Effector memory CD4-positive, alpha-beta T cell (primary cell): ENCODE results near the gene KRTAP29-1.
A peak's percentile ranks its signal among the peaks of the same experiment; 100 is the strongest.

ENCODE experiments used
- DNase-seq, 3 donors: peaks; one replicate each; pipeline ENCODE4 v3.0.0-alpha.2; 2020
- H3K27ac ChIP-seq: 2 replicates; pipeline ENCODE4 v1.7.0; 2013; ENCODE audit warnings: mild to moderate bottlenecking, low read length, moderate library complexity; ENCODE audit not compliant: insufficient read depth, poor library complexity, severe bottlenecking
- H3K27me3 ChIP-seq: replicated peaks from 2 replicates; pipeline ENCODE4 v1.7.0; 2013; ENCODE audit warnings: mild to moderate bottlenecking, low read length; ENCODE audit not compliant: insufficient read depth, control insufficient read depth, poor library complexity, severe bottlenecking
- H3K36me3 ChIP-seq: 2 replicates; pipeline ENCODE4 v1.7.0; 2013; ENCODE audit warnings: mild to moderate bottlenecking, low read length, moderate library complexity; ENCODE audit not compliant: control insufficient read depth, insufficient read depth
- H3K4me1 ChIP-seq: 2 replicates; pipeline ENCODE4 v1.7.0; 2013; ENCODE audit warnings: low read length, mild to moderate bottlenecking; ENCODE audit not compliant: control insufficient read depth, insufficient read depth, poor library complexity, severe bottlenecking
- H3K4me3 ChIP-seq: 2 replicates; pipeline ENCODE4 v1.7.0; 2013; ENCODE audit warnings: low read length, low read depth, mild to moderate bottlenecking; ENCODE audit not compliant: insufficient read depth, poor library complexity, severe bottlenecking
- H3K9me3 ChIP-seq: 2 replicates; pipeline ENCODE4 v1.7.0; 2013; ENCODE audit warnings: mild to moderate bottlenecking, low read length, moderate library complexity; ENCODE audit not compliant: control insufficient read depth

Gene KRTAP29-1

GRCh38 chr17:41322094-41322902, 19.6 kb upstream of the KRTAP29-1 start:
- Histone ChIP-seq H3K4me3 (no peak overlapping the region), H3K27ac (no peak overlapping the region), H3K36me3 (no peaks in the 10 kb centered on the region), H3K27me3 (no peaks in the 10 kb centered on the region), H3K4me1 (peaks cover 36% of the 10 kb centered on the region), H3K9me3 (no peaks in the 10 kb centered on the region)
- no peak for DNase-seq

- H3K4me1 ChIP-seq: peaks cover 7% of the 10 kb centered on the region
- H3K27ac ChIP-seq: no peak overlapping the region
- no peaks in the 10 kb centered on the region for H3K36me3 ChIP-seq
- H3K9me3 ChIP-seq: no peaks in the 10 kb centered on the region
- no peak for DNase-seq
- H3K27me3 ChIP-seq: no peaks in the 10 kb centered on the region
- no peak overlapping the region for H3K4me3 ChIP-seq
Observed at GRCh38 chr17:41318231-41318630, 15.6 kb upstream of the KRTAP29-1 start.

GRCh38 chr17:41315814-41316445, 13.3 kb upstream of the KRTAP29-1 start:
- DNase-seq: no peak
- H3K36me3 ChIP-seq: no peaks in the 10 kb centered on the region
- peaks cover 6% of the 10 kb centered on the region for H3K4me1 ChIP-seq
- H3K27me3 ChIP-seq: no peaks in the 10 kb centered on the region
- no peak overlapping the region for H3K4me3 ChIP-seq
- H3K9me3 ChIP-seq: no peaks in the 10 kb centered on the region
- no peak overlapping the region for H3K27ac ChIP-seq

- Histone ChIP-seq H3K27me3 (no peaks in the 10 kb centered on the region), H3K9me3 (no peaks in the 10 kb centered on the region), H3K27ac (no peak within 1 kb of the TSS), H3K4me1 (peaks cover 12% of the 10 kb centered on the region), H3K36me3 (no peaks in the 10 kb centered on the region), H3K4me3 (no peak within 1 kb of the TSS)
- DNase-seq: no peak
Observed at GRCh38 chr17:41315204-41315794, 12.6 kb upstream of the KRTAP29-1 start, which contains the start of gene KRTAP17-1. Gene KRTAP17-1, minus strand, starts transcription at chr17:41315710. Its CDS starts 60 bp downstream, at chr17:41315650.

GRCh38 chr17:41311111-41311510, 8.5 kb upstream of the KRTAP29-1 start:
- Histone ChIP-seq H3K27ac (no peak overlapping the region), H3K36me3 (no peaks in the 10 kb centered on the region), H3K4me1 (peaks cover 51% of the 10 kb centered on the region), H3K4me3 (no peak overlapping the region), H3K9me3 (no peaks in the 10 kb centered on the region), H3K27me3 (no peaks in the 10 kb centered on the region)
- no peak for DNase-seq

GRCh38 chr17:41308918-41309359, 6.3 kb upstream of the KRTAP29-1 start, which contains the start of gene KRTAP16-1:
Gene KRTAP16-1, minus strand, starts transcription at chr17:41309309. Its CDS starts 56 bp downstream, at chr17:41309253.
- Histone ChIP-seq H3K36me3 (no peaks in the 10 kb centered on the region), H3K4me1 (peaks cover 53% of the 10 kb centered on the region), H3K9me3 (no peaks in the 10 kb centered on the region), H3K27ac (peak within 1 kb of the TSS; percentile 71), H3K27me3 (no peaks in the 10 kb centered on the region), H3K4me3 (no peak within 1 kb of the TSS)
- peak; percentile 38 to 51 (median 42) for DNase-seq

- Histone ChIP-seq H3K36me3 (no peaks in the 10 kb centered on the region), H3K4me1 (peaks cover 53% of the 10 kb centered on the region), H3K4me3 (no peak overlapping the region), H3K27me3 (no peaks in the 10 kb centered on the region), H3K27ac (peak overlapping the region; percentile 71), H3K9me3 (no peaks in the 10 kb centered on the region)
- peak; percentile 75 to 83 (median 79) for DNase-seq
Observed at GRCh38 chr17:41308251-41308917, 5.7 kb upstream of the KRTAP29-1 start.

- no peak overlapping the region for H3K4me3 ChIP-seq
- DNase-seq: no peak
- no peaks in the 10 kb centered on the region for H3K9me3 ChIP-seq
- H3K27me3 ChIP-seq: no peaks in the 10 kb centered on the region
- H3K4me1 ChIP-seq: peaks cover 53% of the 10 kb centered on the region
- no peaks in the 10 kb centered on the region for H3K36me3 ChIP-seq
- peak overlapping the region; percentile 71 for H3K27ac ChIP-seq
Observed at GRCh38 chr17:41307647-41308046, 5.0 kb upstream of the KRTAP29-1 start.

GRCh38 chr17:41304091-41304490, 1.4 kb upstream of the KRTAP29-1 start:
- no peak for DNase-seq

More at GRCh38 chr17:41304091-41304490, 1.4 kb upstream of the KRTAP29-1 start:
- Histone ChIP-seq H3K9me3 (no peaks in the 10 kb centered on the region), H3K4me3 (no peak overlapping the region), H3K27me3 (no peaks in the 10 kb centered on the region), H3K4me1 (peaks cover 31% of the 10 kb centered on the region), H3K36me3 (no peaks in the 10 kb centered on the region), H3K27ac (no peak overlapping the region)
